Endothelial cell of umbilical vein (primary cell): Measurements from ENCODE around the gene NAA60. TPM values are rescaled to one million over a fixed set of nuclear protein-coding genes. Genes with fewer than 3 reads are reported as not detected.

Source experiments
- BruUV-seq: library from RNA; stranded (reverse); fragments of 400-500 nt; replicated peaks from 2 replicates; lab custom pipeline; 2021; lab: Mats Ljungman, UMichigan
- CTCF ChIA-PET: fragments of 300-600, 350-600 bp; sonication (Branson Sonifier 250); formaldehyde crosslinking; loops from one replicate; lab custom pipeline; 2021; ENCODE audit warnings: antibody characterized with exemption, inconsistent platforms; lab: Charles Lee
- POLR2A ChIA-PET: fragments of 300-600, 350-600 bp; sonication (Branson Sonifier 250); formaldehyde crosslinking; loops from one replicate; lab custom pipeline; 2021; ENCODE audit warnings: antibody characterized with exemption, inconsistent platforms; lab: Charles Lee
- DNase-seq: peaks from one replicate; pipeline ENCODE4 v3.0.0-alpha.2; 2011; ENCODE audit warnings: low read depth, low spot score
- FAIRE-seq: peaks from 2 replicates; lab custom pipeline; 2011; peaks lifted over from hg19 to GRCh38; lab: Jason Lieb, UNC
- H2AFZ ChIP-seq: 2 replicates; pipeline ENCODE4 v1.6.0; 2012; ENCODE audit warnings: low read depth, low read length, control low read depth, inconsistent platforms
- H3K27ac ChIP-seq: 2 replicates; pipeline ENCODE4 v1.5.1; 2011; ENCODE audit warnings: low read depth, mild to moderate bottlenecking, control low read depth, low read length, moderate library complexity; ENCODE audit not compliant: insufficient read depth
- H3K27me3 ChIP-seq, 2 experiments: 2 replicates each; pipeline versions ENCODE4 v1.6.0 to v1.6.1; 2011; ENCODE audit warnings: low read length in 2 of 2, mixed read lengths in 1 of 2; ENCODE audit not compliant: control insufficient read depth in 2 of 2, insufficient read depth in 2 of 2
- H3K36me3 ChIP-seq, 2 experiments: 2 replicates in 1 of 2; 3 replicates in 1 of 2; pipeline ENCODE4 v1.5.1; 2011; ENCODE audit warnings: low read length in 2 of 2, mild to moderate bottlenecking in 1 of 2, moderate library complexity in 1 of 2; ENCODE audit not compliant: control insufficient read depth in 2 of 2, insufficient read depth in 2 of 2; ENCODE audit errors: extremely low read depth in 1 of 2
- H3K4me1 ChIP-seq: 3 replicates; pipeline ENCODE4 v1.5.1; 2011; ENCODE audit warnings: mild to moderate bottlenecking, low read length; ENCODE audit not compliant: control insufficient read depth, insufficient read depth; ENCODE audit errors: extremely low read depth
- H3K4me2 ChIP-seq: 2 replicates; pipeline ENCODE4 v1.6.1; 2011; ENCODE audit warnings: low read length, control low read depth, mixed read lengths; ENCODE audit not compliant: insufficient read depth
- H3K4me3 ChIP-seq, 3 experiments: fragments of 200-600 bp in 1 of 3; sonication (generic), shearing (Covaris generic) in 1 of 3; replicated peaks in 1 of 3; 2 replicates each; pipeline ENCODE4 v1.5.1; 2011 to 2016; ENCODE audit warnings: control low read depth in 3 of 3, low read length in 3 of 3, mild to moderate bottlenecking in 2 of 3, inconsistent platforms in 1 of 3, low read depth in 1 of 3, moderate library complexity in 1 of 3; ENCODE audit not compliant: insufficient read depth in 1 of 3
- H3K79me2 ChIP-seq: 2 replicates; pipeline ENCODE4 v1.6.0; 2012; ENCODE audit warnings: low read length, inconsistent platforms; ENCODE audit not compliant: control insufficient read depth, insufficient read depth
- H3K9ac ChIP-seq: replicated peaks from 2 replicates; pipeline ENCODE3; 2011; ENCODE audit warnings: low read length, control low read depth; ENCODE audit not compliant: insufficient read depth; ENCODE audit errors: extremely low read depth
- H3K9me1 ChIP-seq: replicated peaks from 3 replicates; pipeline ENCODE4 v1.6.0; 2011; ENCODE audit warnings: mild to moderate bottlenecking, low read length; ENCODE audit not compliant: control insufficient read depth, insufficient read depth; ENCODE audit errors: extremely low read depth
- H3K9me3 ChIP-seq: replicated peaks from 2 replicates; pipeline ENCODE4 v1.5.1; 2012; ENCODE audit warnings: low read length, inconsistent platforms; ENCODE audit not compliant: control insufficient read depth, insufficient read depth
- H4K20me1 ChIP-seq: replicated peaks from 2 replicates; pipeline ENCODE3; 2011; ENCODE audit warnings: mild to moderate bottlenecking, low read length; ENCODE audit not compliant: control insufficient read depth, insufficient read depth; ENCODE audit errors: extremely low read depth
- CTCF ChIP-seq, 2 donors: IDR thresholded peaks; 1 replicate in 1 of 2; 2 replicates in 1 of 2; pipeline ENCODE4 v1.5.1; 2011; ENCODE audit warnings: low read length in 2 of 2, mild to moderate bottlenecking in 2 of 2, moderate library complexity in 2 of 2, control low read depth in 1 of 2, inconsistent platforms in 1 of 2, low read depth in 1 of 2; ENCODE audit not compliant: insufficient read depth in 1 of 2; ENCODE audit errors: extremely low read depth in 1 of 2
- EZH2 ChIP-seq: IDR thresholded peaks from 2 replicates; pipeline ENCODE4 v1.6.1; 2012; ENCODE audit warnings: borderline replicate concordance, low read depth, mild to moderate bottlenecking, moderate library complexity, low read length, inconsistent platforms; ENCODE audit not compliant: severe bottlenecking
- FOS ChIP-seq: IDR thresholded peaks from 2 replicates; pipeline ENCODE4 v1.6.1; 2011; ENCODE audit warnings: mild to moderate bottlenecking, low read length, moderate library complexity, borderline replicate concordance; ENCODE audit not compliant: insufficient read depth
- GATA2 ChIP-seq: IDR thresholded peaks from 2 replicates; pipeline ENCODE4 v1.7.0; 2011; ENCODE audit warnings: low read depth, mild to moderate bottlenecking, moderate library complexity, mixed read lengths, low read length; ENCODE audit not compliant: insufficient read length, insufficient read depth
- JUN ChIP-seq: IDR thresholded peaks from 2 replicates; pipeline ENCODE4 v1.6.1; 2011; ENCODE audit warnings: borderline replicate concordance, low read depth; ENCODE audit not compliant: insufficient read length, insufficient read depth
- MAX ChIP-seq: IDR thresholded peaks from 2 replicates; pipeline ENCODE4 v1.6.1; 2011; ENCODE audit not compliant: insufficient read depth, insufficient read length
- MYC ChIP-seq: IDR thresholded peaks from one replicate; pipeline ENCODE4 v1.6.1; 2011; ENCODE audit warnings: mild to moderate bottlenecking, low read depth, low read length
- POLR2A ChIP-seq: IDR thresholded peaks from 2 replicates; pipeline ENCODE4 v1.6.1; 2012; ENCODE audit warnings: low read depth, mild to moderate bottlenecking, control low read depth, low read length
- POLR2AphosphoS5 ChIP-seq: IDR thresholded peaks from 2 replicates; pipeline ENCODE4 v1.6.1; 2012; ENCODE audit warnings: low read depth, mild to moderate bottlenecking, control low read depth, low read length, moderate library complexity; ENCODE audit not compliant: insufficient read depth
- dilution Hi-C: fragments of 300-500 bp; cut with MboI; formaldehyde crosslinking; loops from one replicate; pipeline ENCODE4 v1.15.0; 2019; ENCODE audit warnings: low sequenced_read_pairs; ENCODE audit not compliant: extremely low pct_ligation_motif_present
- intact Hi-C: fragments of 100-400 bp; cut with micrococcal nuclease; formaldehyde crosslinking; loops from one replicate; pipeline ENCODE4 v1.10.0; 2022
- polyA plus RNA-seq, 4 experiments: library from polyadenylated mRNA; depleted of rRNA in 3 of 4; stranded (reverse) in 3 of 4; unstranded in 1 of 4; fragments of >200 nt; gene quantifications; 2 replicates each; pipeline versions ENCODE4 v1.2.1 to v1.2.3, GENCODE V29; 2011 to 2012; ENCODE audit warnings: missing spikeins in 1 of 4
- total RNA-seq: library from RNA; stranded (reverse); gene quantifications from 2 replicates; pipeline ENCODE4 v1.2.3, GENCODE V29; 2021

The NAA60 gene
- total and polyA plus RNA-seq, 2 donors (not counting 3 experiments of a cell fraction or from before 2014, with no cell fraction given): 22.1 to 42.9 TPM

- Histone ChIP-seq H3K27ac (no peak overlapping the region), H3K79me2 (peaks cover 4% of the 10 kb centered on the region), H3K4me2 (no peak overlapping the region), H3K9ac (no peak overlapping the region), H3K27me3 (no peaks in the 10 kb centered on the region), H3K9me3 (no peaks in the 10 kb centered on the region), H3K4me3 (no peak overlapping the region), H3K4me1 (peaks cover 5% of the 10 kb centered on the region), H3K36me3 (peaks cover 0 to 3% of the 10 kb centered on the region in 2 experiments), H4K20me1 (no peaks in the 10 kb centered on the region), H2AFZ (no peak overlapping the region), H3K9me1 (no peaks in the 10 kb centered on the region)
- BruUV-seq: no TSS peak
- DNase-seq (no peak), FAIRE-seq (no peak)
- dilution Hi-C loops: no loop called here
- CTCF ChIA-PET: no interaction called here
- intact Hi-C loops: loop anchor here (5.0 kb wide), 2 partner anchors 351 to 751 kb away; partner anchors contain the start of gene SRRM2
- POLR2A ChIA-PET: no interaction called here
- no peak for TF ChIP-seq CTCF (IDR thresholded peaks at IDR 0.05; ENCODE audit: extremely low read depth in 1 of 2, insufficient read depth in 1 of 2, low read depth in 1 of 2, low read length in 2 of 2)
- TF ChIP-seq POLR2A: no peak
- no peak for TF ChIP-seq MYC
- no peak for TF ChIP-seq EZH2
- no peak for TF ChIP-seq POLR2AphosphoS5
- TF ChIP-seq FOS: no peak
- no peak for TF ChIP-seq JUN
- TF ChIP-seq MAX: no peak
- no peak for TF ChIP-seq GATA2
These were observed 60.0 kb downstream of the NAA60 start for GRCh38 chr16:3503523-3503922.
